ENCODE measurements around the gene ERFL.

- TF ChIP-seq CTCF (conservative IDR thresholded peaks at IDR 0.05; ENCODE audit: low read depth in 2 of 2) (no peak), EZH2 (IDR thresholded peaks at IDR 0.05; ENCODE audit: low read depth, unreplicated experiment) (no peak)
These were observed 30.4 kb downstream of the ERFL start for GRCh38 chr19:41897820-41898219.

Data from GM23338 (cell line).